HCT116 (cell line): Measurements from ENCODE around the gene TMTC4. TPM values are rescaled to one million over a fixed set of nuclear protein-coding genes. Genes with fewer than 3 reads are reported as not detected.

Source experiments
- ATAC-seq: fragments of 200-7000 bp; cut with Tn5 transposase; 2 replicates; pipeline ENCODE4 v1.9.1; 2020; ENCODE audit warnings: mild to moderate bottlenecking, moderate library complexity
- BruUV-seq: library from RNA; stranded (reverse); fragments of 400-500 nt; replicated peaks from 2 replicates; lab custom pipeline; 2021; lab: Mats Ljungman, UMichigan
- CTCF ChIA-PET: fragments of 300-600 bp; sonication (Branson Sonifier 250); formaldehyde crosslinking; loops from one replicate; lab custom pipeline; 2021; ENCODE audit warnings: antibody characterized with exemption; lab: Charles Lee
- POLR2A ChIA-PET: fragments of 300-600, 350-600 bp; sonication (Branson Sonifier 250); formaldehyde crosslinking; loops from one replicate; lab custom pipeline; 2021; ENCODE audit warnings: antibody characterized with exemption; lab: Charles Lee
- RAD21 ChIA-PET, 2 experiments: fragments of 300-600 bp; sonication (Branson Sonifier 250); formaldehyde crosslinking; loops; one replicate each; lab custom pipeline; 2023; ENCODE audit warnings: low total read pairs in 2 of 2; ENCODE audit not compliant: uncharacterized antibody in 2 of 2, unreplicated experiment in 2 of 2, low non-redundant PET in 1 of 2; lab: Charles Lee
- DNase-seq: peaks from one replicate; pipeline ENCODE4 v3.0.0-alpha.2; 2010; ENCODE audit warnings: low read depth, low spot score
- H2AFZ ChIP-seq: fragments of 200-600 bp; shearing (Covaris generic), sonication (generic); 2 replicates; pipeline ENCODE4 v1.6.1; 2017; ENCODE audit warnings: low read depth, mixed run types, mixed read lengths, antibody characterized with exemption, low read length; ENCODE audit not compliant: poor library complexity, severe bottlenecking
- H3K27ac ChIP-seq: 2 replicates; pipeline ENCODE4 v1.5.1; 2012; ENCODE audit warnings: low read depth, low read length
- H3K27me3 ChIP-seq: fragments of 200-600 bp; sonication (generic); 2 replicates; pipeline ENCODE4 v1.6.1; 2016; ENCODE audit warnings: mixed run types, low read length, mixed read lengths; ENCODE audit not compliant: insufficient read depth
- H3K36me3 ChIP-seq, 2 experiments: fragments of 200-500 bp in 1 of 2; fragments of 200-600 bp in 1 of 2; sonication (Bioruptor generic) in 1 of 2; sonication (generic) in 1 of 2; 2 replicates each; pipeline versions ENCODE4 v1.5.1 to v1.6.1; 2014 to 2016; ENCODE audit warnings: low read length in 2 of 2, inconsistent platforms in 1 of 2, mixed read lengths in 1 of 2, mixed run types in 1 of 2; ENCODE audit not compliant: insufficient read depth in 2 of 2, control insufficient read depth in 1 of 2
- H3K4me1 ChIP-seq, 2 experiments: fragments of 200-600 bp in 1 of 2; sonication (generic) in 1 of 2; 2 replicates each; pipeline versions ENCODE4 v1.5.1 to v1.6.1; 2012 to 2017; ENCODE audit warnings: low read length in 2 of 2, inconsistent platforms in 1 of 2, mild to moderate bottlenecking in 1 of 2, mixed read lengths in 1 of 2, mixed run types in 1 of 2, moderate library complexity in 1 of 2; ENCODE audit not compliant: insufficient read depth in 2 of 2, control insufficient read depth in 1 of 2
- H3K4me2 ChIP-seq: fragments of 200-600 bp; sonication (generic); 2 replicates; pipeline ENCODE4 v1.6.1; 2017; ENCODE audit warnings: mixed run types, low read length, mixed read lengths
- H3K4me3 ChIP-seq, 2 experiments: fragments of 200-600 bp in 1 of 2; sonication (generic) in 1 of 2; replicated peaks in 1 of 2; 2 replicates each; pipeline ENCODE4 v1.5.1; 2011 to 2016; ENCODE audit warnings: low read length in 2 of 2, control low read depth in 1 of 2, low read depth in 1 of 2, mild to moderate bottlenecking in 1 of 2, mixed read lengths in 1 of 2, mixed run types in 1 of 2
- H3K79me2 ChIP-seq: fragments of 200-600 bp; sonication (generic); 2 replicates; pipeline ENCODE4 v1.6.1; 2017; ENCODE audit warnings: mild to moderate bottlenecking, mixed run types, low read length, moderate library complexity, mixed read lengths; ENCODE audit not compliant: insufficient read depth
- H3K9ac ChIP-seq: fragments of 200-600 bp; sonication (generic); 2 replicates; pipeline ENCODE4 v1.6.1; 2016; ENCODE audit warnings: low read length, mixed read lengths
- H3K9me2 ChIP-seq: fragments of 200-600 bp; sonication (generic), shearing (Covaris generic); 2 replicates; pipeline ENCODE4 v1.6.1; 2017; ENCODE audit warnings: mixed run types, mild to moderate bottlenecking, moderate library complexity; ENCODE audit not compliant: insufficient read depth
- H3K9me3 ChIP-seq, 2 experiments: fragments of 200-500 bp in 1 of 2; fragments of 200-600 bp in 1 of 2; sonication (Bioruptor generic) in 1 of 2; sonication (generic) in 1 of 2; 2 replicates each; pipeline ENCODE4 v1.6.1; 2014 to 2017; ENCODE audit warnings: low read length in 2 of 2, mixed read lengths in 2 of 2, inconsistent platforms in 1 of 2, low read depth in 1 of 2, mild to moderate bottlenecking in 1 of 2, mixed run types in 1 of 2, moderate library complexity in 1 of 2; ENCODE audit not compliant: control insufficient read depth in 1 of 2, insufficient read depth in 1 of 2
- H4K20me1 ChIP-seq: fragments of 200-600 bp; sonication (generic), shearing (Covaris generic); 2 replicates; pipeline ENCODE4 v1.6.1; 2017; ENCODE audit warnings: mixed run types, mild to moderate bottlenecking, moderate library complexity; ENCODE audit not compliant: insufficient read depth
- ATF3 ChIP-seq: IDR thresholded peaks from 2 replicates; pipeline ENCODE4 v1.6.1; 2012
- CBX3 ChIP-seq: IDR thresholded peaks from 2 replicates; pipeline ENCODE4 v1.6.1; 2012; ENCODE audit warnings: low read depth
- CEBPB ChIP-seq: IDR thresholded peaks from 2 replicates; pipeline ENCODE4 v1.6.1; 2012; ENCODE audit warnings: low read depth
- EZH2 ChIP-seq: fragments of 200-600 bp; sonication (generic); IDR thresholded peaks from 2 replicates; pipeline ENCODE4 v1.6.1; 2017; ENCODE audit warnings: antibody characterized with exemption, mixed run types
- RAD21 ChIP-seq: IDR thresholded peaks from 2 replicates; pipeline ENCODE4 v1.6.1; 2012; ENCODE audit warnings: low read depth, mild to moderate bottlenecking
- SIN3A ChIP-seq: IDR thresholded peaks from 2 replicates; pipeline ENCODE4 v1.6.1; 2012; ENCODE audit warnings: low read depth
- SP1 ChIP-seq: IDR thresholded peaks from 2 replicates; pipeline ENCODE4 v1.6.1; 2012; ENCODE audit warnings: low read depth
- SRF ChIP-seq: IDR thresholded peaks from 2 replicates; pipeline ENCODE4 v1.6.1; 2012; ENCODE audit warnings: low read depth
- ZFX ChIP-seq: fragments of 450-650 bp; IDR thresholded peaks from 2 replicates; pipeline ENCODE4 v1.6.1; 2017
- intact Hi-C: fragments of 100-400 bp; cut with micrococcal nuclease; formaldehyde crosslinking; loops from 2 replicates; pipeline ENCODE4 v1.10.0; 2022
- total RNA-seq: library from RNA; stranded (reverse); gene quantifications from one replicate; pipeline ENCODE4 v1.2.1, GENCODE V29; 2021; ENCODE audit not compliant: unreplicated experiment
- TF ChIP-seq, protein P1 (sequence below): IDR thresholded peaks from 2 replicates; pipeline ENCODE4 v1.6.1; 2012
- TF ChIP-seq, protein P2 (sequence below): IDR thresholded peaks from 2 replicates; pipeline ENCODE4 v1.6.1; 2012; ENCODE audit warnings: low read depth

The TMTC4 gene
- total RNA-seq, 1 experiment from 2014 or later = 23.6 TPM

DNA sequence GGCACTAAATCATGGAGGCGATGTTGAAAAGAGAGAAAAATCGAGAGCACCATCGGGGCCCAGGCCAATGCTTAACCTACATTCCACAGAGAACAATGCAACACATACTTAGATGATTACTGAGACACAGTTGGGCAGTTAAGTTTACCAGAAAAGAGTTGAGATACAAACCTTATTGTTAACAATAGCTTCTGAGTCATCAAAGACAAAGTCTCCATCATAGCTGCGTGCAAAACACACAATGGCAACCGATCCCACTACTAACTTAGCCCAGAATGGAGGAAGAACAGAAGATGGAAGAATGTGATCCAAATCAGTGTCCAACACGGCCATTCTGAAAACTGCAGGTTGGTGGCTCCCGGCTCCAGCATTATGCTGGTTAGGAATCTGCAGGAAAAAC, 6.2 kb downstream of the TMTC4 start:
- H3K9ac ChIP-seq = no peak overlapping the region
- H3K9me3 ChIP-seq = no peaks in the 10 kb centered on the region
- H3K27me3 ChIP-seq = no peaks in the 10 kb centered on the region
- H4K20me1 ChIP-seq = no peaks in the 10 kb centered on the region
- no peaks in the 10 kb centered on the region for H3K9me2 ChIP-seq
- POLR2A ChIA-PET = no interaction called here
- no peak for ATAC-seq
- peaks cover 6 to 8% of the 10 kb centered on the region in 2 experiments for H3K4me1 ChIP-seq
- H2AFZ ChIP-seq = no peak overlapping the region
- no peak for DNase-seq
- no peak overlapping the region for H3K4me2 ChIP-seq
- no peak overlapping the region for H3K27ac ChIP-seq
- H3K4me3 ChIP-seq = no peak overlapping the region
- TF ChIP-seq, protein P1, sequence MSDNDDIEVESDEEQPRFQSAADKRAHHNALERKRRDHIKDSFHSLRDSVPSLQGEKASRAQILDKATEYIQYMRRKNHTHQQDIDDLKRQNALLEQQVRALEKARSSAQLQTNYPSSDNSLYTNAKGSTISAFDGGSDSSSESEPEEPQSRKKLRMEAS = no peak
- TF ChIP-seq ZFX = no peak
- TF ChIP-seq EZH2 = no peak
- no peak for TF ChIP-seq ATF3
- no peak for TF ChIP-seq SRF
- TF ChIP-seq CBX3 = no peak
- TF ChIP-seq, all 23 proteins: peak for 0
- ChIA-PET CTCF (no interaction called here), RAD21 (no interaction called here)
- Histone ChIP-seq H3K79me2 (peaks cover 18% of the 10 kb centered on the region), H3K36me3 (peaks cover 8 to 12% of the 10 kb centered on the region in 2 experiments; a peak in 3 of 4 replicates)
- intact Hi-C loops = no loop called here
- no TSS peak for BruUV-seq

DNA sequence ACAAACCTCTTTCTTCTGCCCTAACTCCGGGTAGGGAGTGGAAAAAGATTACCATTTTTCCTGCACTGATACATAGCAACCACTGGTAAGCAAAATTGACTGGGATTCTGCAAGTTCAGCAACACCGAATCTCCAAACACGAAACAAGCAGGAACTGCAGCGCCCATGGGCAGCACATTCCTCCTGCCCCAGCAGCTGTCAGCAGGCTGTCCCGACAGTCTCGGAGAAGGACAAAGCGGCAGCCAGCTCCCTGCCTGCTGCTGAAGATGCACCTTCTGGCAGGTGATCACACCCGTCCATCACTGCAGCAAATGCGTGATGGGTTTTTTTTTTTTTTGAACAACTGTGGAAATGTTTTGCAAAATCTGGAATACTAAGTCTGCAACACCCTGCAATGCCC, 6.7 kb downstream of the TMTC4 start:
- ATAC-seq (no peak), DNase-seq (no peak)
- ChIA-PET RAD21 (no interaction called here), CTCF (no interaction called here), POLR2A (no interaction called here)
- no peaks in the 10 kb centered on the region for H3K27me3 ChIP-seq
- intact Hi-C loops = no loop called here
- H3K27ac ChIP-seq = no peak overlapping the region
- H3K9ac ChIP-seq = no peak overlapping the region
- no peaks in the 10 kb centered on the region for H3K9me3 ChIP-seq
- peaks cover under 1 to 2% of the 10 kb centered on the region in 2 experiments; a peak in 3 of 4 replicates for H3K4me1 ChIP-seq
- H3K79me2 ChIP-seq = peaks cover 12% of the 10 kb centered on the region; the same call in 1 of the 2 replicates
- no peaks in the 10 kb centered on the region for H3K9me2 ChIP-seq
- no TSS peak for BruUV-seq
- H3K36me3 ChIP-seq = peaks cover 8 to 17% of the 10 kb centered on the region in 2 experiments; a peak in 3 of 4 replicates
- TF ChIP-seq SP1 = no peak
- TF ChIP-seq RAD21 = no peak
- TF ChIP-seq, protein P2, sequence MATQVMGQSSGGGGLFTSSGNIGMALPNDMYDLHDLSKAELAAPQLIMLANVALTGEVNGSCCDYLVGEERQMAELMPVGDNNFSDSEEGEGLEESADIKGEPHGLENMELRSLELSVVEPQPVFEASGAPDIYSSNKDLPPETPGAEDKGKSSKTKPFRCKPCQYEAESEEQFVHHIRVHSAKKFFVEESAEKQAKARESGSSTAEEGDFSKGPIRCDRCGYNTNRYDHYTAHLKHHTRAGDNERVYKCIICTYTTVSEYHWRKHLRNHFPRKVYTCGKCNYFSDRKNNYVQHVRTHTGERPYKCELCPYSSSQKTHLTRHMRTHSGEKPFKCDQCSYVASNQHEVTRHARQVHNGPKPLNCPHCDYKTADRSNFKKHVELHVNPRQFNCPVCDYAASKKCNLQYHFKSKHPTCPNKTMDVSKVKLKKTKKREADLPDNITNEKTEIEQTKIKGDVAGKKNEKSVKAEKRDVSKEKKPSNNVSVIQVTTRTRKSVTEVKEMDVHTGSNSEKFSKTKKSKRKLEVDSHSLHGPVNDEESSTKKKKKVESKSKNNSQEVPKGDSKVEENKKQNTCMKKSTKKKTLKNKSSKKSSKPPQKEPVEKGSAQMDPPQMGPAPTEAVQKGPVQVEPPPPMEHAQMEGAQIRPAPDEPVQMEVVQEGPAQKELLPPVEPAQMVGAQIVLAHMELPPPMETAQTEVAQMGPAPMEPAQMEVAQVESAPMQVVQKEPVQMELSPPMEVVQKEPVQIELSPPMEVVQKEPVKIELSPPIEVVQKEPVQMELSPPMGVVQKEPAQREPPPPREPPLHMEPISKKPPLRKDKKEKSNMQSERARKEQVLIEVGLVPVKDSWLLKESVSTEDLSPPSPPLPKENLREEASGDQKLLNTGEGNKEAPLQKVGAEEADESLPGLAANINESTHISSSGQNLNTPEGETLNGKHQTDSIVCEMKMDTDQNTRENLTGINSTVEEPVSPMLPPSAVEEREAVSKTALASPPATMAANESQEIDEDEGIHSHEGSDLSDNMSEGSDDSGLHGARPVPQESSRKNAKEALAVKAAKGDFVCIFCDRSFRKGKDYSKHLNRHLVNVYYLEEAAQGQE = no peak
- no peak for TF ChIP-seq CEBPB
- TF ChIP-seq SIN3A = no peak
- TF ChIP-seq ATF3 = no peak
- no peak overlapping the region for H2AFZ ChIP-seq
- no peaks in the 10 kb centered on the region for H4K20me1 ChIP-seq
- no peak overlapping the region for H3K4me2 ChIP-seq
- no peak overlapping the region for H3K4me3 ChIP-seq
